HK-2 (cell line): ENCODE data around the gene TMEM198.

Source experiments
- DNase-seq: peaks from one replicate; pipeline ENCODE4 v3.0.0-alpha.2; 2018; ENCODE audit not compliant: unreplicated experiment

Gene TMEM198

GRCh38 chr2:219578811-219579613, 35.2 kb downstream of the TMEM198 start:
- no peak for DNase-seq

DNA sequence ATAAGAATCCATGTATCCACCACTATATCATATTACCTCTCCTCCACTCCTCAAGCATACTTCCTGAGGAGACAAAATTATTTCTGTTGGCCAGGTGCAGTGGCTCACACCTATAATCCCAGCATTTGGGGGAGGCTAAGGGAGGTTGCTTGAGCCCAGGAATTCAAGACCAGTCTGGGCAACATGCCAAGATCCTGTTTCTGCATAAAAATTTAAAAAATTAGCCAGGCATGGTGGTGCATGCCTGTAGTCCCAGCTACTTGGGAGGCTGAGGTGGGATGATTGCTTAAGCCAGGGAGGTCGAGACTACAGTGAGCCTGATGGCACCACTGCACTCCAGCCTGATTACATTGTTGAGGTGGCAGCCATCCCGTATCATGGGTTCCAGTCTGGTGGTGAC, 37.5 kb downstream of the TMEM198 start:
- no peak for DNase-seq

DNA sequence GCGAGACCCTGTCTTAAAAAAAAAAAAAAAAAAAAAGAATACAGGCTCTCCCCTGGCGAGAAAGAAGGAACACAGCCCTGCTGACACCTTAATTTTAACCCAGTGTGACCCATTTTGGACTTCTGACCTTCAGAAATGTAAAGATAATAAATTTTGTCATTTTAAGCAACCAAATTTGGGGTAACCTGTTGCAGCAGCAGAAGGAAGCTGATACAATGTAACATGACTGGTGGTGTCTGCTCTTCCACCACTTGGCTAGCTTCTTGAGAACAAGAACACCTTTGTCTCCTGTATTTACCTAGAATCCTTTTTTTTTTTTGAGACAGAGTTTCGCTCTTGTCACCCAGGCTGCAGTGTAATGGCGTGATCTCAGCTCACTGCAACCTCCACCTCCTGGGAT, 47.3 kb downstream of the TMEM198 start:
- DNase-seq: no peak

- DNase-seq: no peak
Measured at GRCh38 chr2:219592736-219593135, 48.9 kb downstream of the TMEM198 start.

- no peak for DNase-seq
Measured at GRCh38 chr2:219593154-219593553, 49.3 kb downstream of the TMEM198 start.

GRCh38 chr2:219595256-219595655, 51.4 kb downstream of the TMEM198 start:
- DNase-seq: no peak

GRCh38 chr2:219596954-219597551, 53.2 kb downstream of the TMEM198 start:
- DNase-seq: no peak

DNA sequence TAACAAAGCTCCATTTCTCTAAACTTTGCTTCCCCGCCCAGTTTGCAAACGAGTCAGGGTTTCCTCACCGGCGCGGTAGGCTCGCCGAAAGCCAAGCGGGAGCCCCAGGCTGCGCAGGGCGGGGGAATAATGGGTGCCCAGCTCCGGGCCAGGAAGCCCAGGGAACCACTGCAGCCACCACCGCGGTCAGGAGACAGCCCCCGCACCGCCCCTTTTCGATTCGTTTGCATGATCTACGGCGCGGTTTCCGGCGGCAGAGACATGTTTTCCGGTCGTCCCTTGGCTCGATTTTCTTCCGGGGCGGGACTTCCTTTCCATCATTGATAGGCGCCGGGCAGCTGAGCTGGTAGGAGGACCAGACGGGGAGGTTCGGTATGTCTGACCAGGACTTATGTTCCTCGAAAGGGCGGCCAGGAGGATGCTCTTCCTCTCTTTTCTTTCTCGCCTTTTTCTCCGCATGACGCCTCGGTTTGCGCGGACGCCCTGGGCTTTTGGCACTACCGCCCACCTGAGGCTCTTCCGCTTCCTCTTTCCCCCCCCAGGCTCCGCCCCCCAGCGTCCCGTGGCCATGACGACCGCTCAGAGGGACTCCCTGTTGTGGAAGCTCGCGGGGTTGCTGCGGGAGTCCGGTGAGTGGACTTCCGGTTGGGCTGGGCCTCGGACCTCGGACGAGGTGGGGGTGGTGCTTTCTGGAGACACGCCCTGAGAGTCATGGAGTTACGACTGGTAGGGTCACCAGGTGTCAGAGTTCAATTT, 53.9 kb downstream of the TMEM198 start, which contains the start of gene STK11IP:
STK11IP (plus strand) TSS at position 306 of the 756 bp plus-strand sequence; CDS start at position 569, 263 bp downstream.
- peak; percentile 97 for DNase-seq

DNA sequence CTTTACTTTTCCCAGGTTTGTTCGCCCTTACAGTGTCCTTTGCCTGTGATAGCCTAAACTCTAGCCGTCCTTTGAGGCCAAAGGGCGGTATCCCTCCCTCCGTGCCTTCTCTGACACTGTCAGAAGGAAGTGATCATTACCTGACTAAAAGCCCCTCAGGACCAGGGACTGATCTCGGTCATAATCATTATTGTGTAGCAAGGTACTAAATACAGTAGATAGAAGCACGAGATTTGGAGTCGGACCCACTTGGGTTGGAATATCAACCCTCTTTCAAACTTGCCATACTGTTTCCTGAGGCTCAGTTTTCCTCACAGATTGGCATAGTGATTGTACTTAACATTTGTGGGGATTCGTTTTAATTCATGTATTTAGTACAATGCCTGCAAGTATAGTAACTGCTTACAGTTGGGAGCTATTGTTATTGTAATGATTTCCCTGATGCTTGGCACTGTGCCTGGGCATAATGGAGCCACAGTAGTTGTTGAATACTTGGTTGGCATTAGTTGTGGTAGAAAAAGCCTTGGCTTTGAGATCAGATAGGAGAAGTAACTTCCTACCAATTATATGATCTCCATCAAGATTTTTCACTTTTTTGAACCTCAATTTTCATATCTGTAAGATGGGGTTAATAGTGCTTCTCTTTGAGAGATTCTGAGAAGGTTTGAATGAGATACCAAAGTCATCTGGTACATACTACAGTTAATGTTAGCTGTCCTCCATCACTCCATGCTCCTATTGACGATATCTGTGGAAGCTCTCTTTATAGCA, 54.7 kb downstream of the TMEM198 start:
- no peak for DNase-seq
